Panc1 (cell line): ENCODE measurements around the gene MYOT.

ENCODE experiments used
- CTCF ChIP-seq: fragments of 450-650 bp; IDR thresholded peaks from 2 replicates; pipeline ENCODE4 v1.5.1; 2017; ENCODE audit warnings: mild to moderate bottlenecking
- POLR2AphosphoS5 ChIP-seq: IDR thresholded peaks from 2 replicates; pipeline ENCODE4 v1.6.1; 2012; ENCODE audit warnings: mild to moderate bottlenecking, low read depth, low read length, moderate library complexity
- SIN3A ChIP-seq: IDR thresholded peaks from 2 replicates; pipeline ENCODE4 v1.6.1; 2012; ENCODE audit warnings: low read depth, mild to moderate bottlenecking, low read length, moderate library complexity, borderline replicate concordance; ENCODE audit not compliant: insufficient read depth
- TCF7L2 ChIP-seq: IDR thresholded peaks from 2 replicates; pipeline ENCODE4 v1.6.1; 2011; ENCODE audit warnings: mild to moderate bottlenecking, low read depth, low read length, inconsistent platforms
- TF ChIP-seq, protein P1 (sequence below), 2 experiments: IDR thresholded peaks; 2 replicates each; pipeline ENCODE4 v1.6.1; 2011 to 2012; ENCODE audit warnings: low read depth in 2 of 2, control low read depth in 1 of 2, low read length in 1 of 2, mild to moderate bottlenecking in 1 of 2, moderate library complexity in 1 of 2; ENCODE audit not compliant: insufficient read depth in 1 of 2

- TF ChIP-seq CTCF: no peak
- no peak for TF ChIP-seq SIN3A
- no peak for TF ChIP-seq POLR2AphosphoS5
- TF ChIP-seq, protein P1, sequence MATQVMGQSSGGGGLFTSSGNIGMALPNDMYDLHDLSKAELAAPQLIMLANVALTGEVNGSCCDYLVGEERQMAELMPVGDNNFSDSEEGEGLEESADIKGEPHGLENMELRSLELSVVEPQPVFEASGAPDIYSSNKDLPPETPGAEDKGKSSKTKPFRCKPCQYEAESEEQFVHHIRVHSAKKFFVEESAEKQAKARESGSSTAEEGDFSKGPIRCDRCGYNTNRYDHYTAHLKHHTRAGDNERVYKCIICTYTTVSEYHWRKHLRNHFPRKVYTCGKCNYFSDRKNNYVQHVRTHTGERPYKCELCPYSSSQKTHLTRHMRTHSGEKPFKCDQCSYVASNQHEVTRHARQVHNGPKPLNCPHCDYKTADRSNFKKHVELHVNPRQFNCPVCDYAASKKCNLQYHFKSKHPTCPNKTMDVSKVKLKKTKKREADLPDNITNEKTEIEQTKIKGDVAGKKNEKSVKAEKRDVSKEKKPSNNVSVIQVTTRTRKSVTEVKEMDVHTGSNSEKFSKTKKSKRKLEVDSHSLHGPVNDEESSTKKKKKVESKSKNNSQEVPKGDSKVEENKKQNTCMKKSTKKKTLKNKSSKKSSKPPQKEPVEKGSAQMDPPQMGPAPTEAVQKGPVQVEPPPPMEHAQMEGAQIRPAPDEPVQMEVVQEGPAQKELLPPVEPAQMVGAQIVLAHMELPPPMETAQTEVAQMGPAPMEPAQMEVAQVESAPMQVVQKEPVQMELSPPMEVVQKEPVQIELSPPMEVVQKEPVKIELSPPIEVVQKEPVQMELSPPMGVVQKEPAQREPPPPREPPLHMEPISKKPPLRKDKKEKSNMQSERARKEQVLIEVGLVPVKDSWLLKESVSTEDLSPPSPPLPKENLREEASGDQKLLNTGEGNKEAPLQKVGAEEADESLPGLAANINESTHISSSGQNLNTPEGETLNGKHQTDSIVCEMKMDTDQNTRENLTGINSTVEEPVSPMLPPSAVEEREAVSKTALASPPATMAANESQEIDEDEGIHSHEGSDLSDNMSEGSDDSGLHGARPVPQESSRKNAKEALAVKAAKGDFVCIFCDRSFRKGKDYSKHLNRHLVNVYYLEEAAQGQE (IDR thresholded peaks at IDR 0.05; ENCODE audit: insufficient read depth in 1 of 2, low read depth in 2 of 2, low read length in 1 of 2): no peak
- TF ChIP-seq TCF7L2: no peak
Observed at GRCh38 chr5:137858223-137858916, 9.3 kb upstream of the MYOT start.
